Pancreas (tissue), 10 donors: ENCODE data around the gene LPAR5. TPM values are rescaled to one million over a fixed set of nuclear protein-coding genes. Genes with fewer than 3 reads are reported as not detected.

Experiments
- ATAC-seq, 4 donors: fragments of 200-7000 bp; cut with Tn5 transposase; one replicate each; pipeline versions ENCODE4 v1.8.0 to v1.9.1; 2020; ENCODE audit warnings: mild to moderate bottlenecking in 4 of 4, moderate library complexity in 4 of 4
- DNase-seq, 6 donors: peaks; one replicate each; pipeline ENCODE4 v3.0.0-alpha.2; 2020
- FAIRE-seq: peaks from 2 replicates; lab custom pipeline; 2012; peaks lifted over from hg19 to GRCh38; lab: Jason Lieb, UNC
- H3K27ac ChIP-seq, 4 donors: fragments of 200-600 bp; sonication (generic); 1 replicate in 3 of 4; 2 replicates in 1 of 4; pipeline versions ENCODE4 v1.5.0 to v1.8.0; 2020
- H3K27me3 ChIP-seq, 4 donors: fragments of 200-600 bp; one replicate each; pipeline ENCODE4 v1.8.0; 2021
- H3K36me3 ChIP-seq, 3 donors: fragments of 200-600 bp; sonication (generic) in 1 of 3; one replicate each; pipeline versions ENCODE4 v1.5.0 to v1.8.0; 2020 to 2021
- H3K4me1 ChIP-seq, 3 donors: fragments of 200-600 bp; one replicate each; pipeline ENCODE4 v1.8.0; 2021
- H3K4me3 ChIP-seq, 4 donors: fragments of 200-600 bp; sonication (generic) in 2 of 4; one replicate each; pipeline versions ENCODE4 v1.5.0 to v1.8.0; 2020 to 2021
- H3K9me3 ChIP-seq, 4 donors: fragments of 200-600 bp; one replicate each; pipeline ENCODE4 v1.8.0; 2021
- CTCF ChIP-seq, 4 donors: fragments of 200-600 bp; sonication (generic) in 3 of 4; IDR thresholded peaks; one replicate each; pipeline versions ENCODE4 v1.5.0 to v1.8.0; 2021; ENCODE audit warnings: antibody characterized with exemption in 4 of 4
- WGBS, 2 donors: extraction: QIAGEN DNeasy Blood & Tissue Kit; methylation state at CpG; one replicate each; pipeline ENCODE4 v1.1.7; 2013; 5-methylcytosine and 5-hydroxymethylcytosine counted together
- intact Hi-C, 3 donors: fragments of 100-400 bp; cut with DNase I; formaldehyde crosslinking; loops; one replicate each; pipeline versions ENCODE4 v1.11.1 to v1.14.2; 2022
- polyA plus RNA-seq, 2 donors: library from polyadenylated mRNA; stranded (reverse); fragments of 200-250 nt; gene quantifications; one replicate each; pipeline ENCODE4 v1.2.3, GENCODE V29; 2013
- total RNA-seq, 6 donors: library from RNA; stranded (reverse); fragmentation: NEBNext Ultra II Directional in 4 of 6; extraction: Animal tissue kit (Norgen Biotek cat#: 25700) in 4 of 6; gene quantifications; one replicate each; pipeline versions ENCODE4 v1.2.1 to v1.2.4, GENCODE V29; 2021 to 2023
- donor health status: healthy with polysubstance abuse.
- donor health status: DM: no; HTN: no; CAD: no; lungs with moderate emphysema.
- donor health status: DM: no; HTN: no; CAD: no.
- donor health status: control.
- donor health status: control.
- donor health status: Bipolar disorder and iron deficiency.
- donor health status: DM: yes; HTN: yes; CAD: no.
- donor health status: DM: no; HTN: no; CAD: no.
- donor health status: DM: no; HTN: no; CAD: no.
- donor health status: DM: yes; HTN: yes; CAD: no.

Gene LPAR5
- total and polyA plus RNA-seq, 8 donors: 0.09 to 2.4 (median 0.45) TPM

GRCh38 chr12:6647083-6647604 is 11.4 kb upstream of the LPAR5 start, which contains the start of gene ACRBP:
ACRBP (minus strand) TSS chr12:6647432; CDS start chr12:6647366, 66 bp downstream.
- ATAC-seq (peak; percentile 96 to 98 (median 97)), DNase-seq (peak; percentile 70 to 90 (median 82)), FAIRE-seq (no peak)
- no peaks in the 10 kb centered on the region for H3K4me1 ChIP-seq
- H3K36me3 ChIP-seq: peaks cover 0 to 12% (median 8%) of the 10 kb centered on the region in 3 donors
- peak within 1 kb of the TSS in 1 of 4 donors; percentile 24 for H3K27ac ChIP-seq
- intact Hi-C loops: no loop called here
- H3K4me3 ChIP-seq: peak within 1 kb of the TSS; percentile 21 to 48 (median 40)
- no peak for TF ChIP-seq CTCF (IDR thresholded peaks at IDR 0.05)
- 10 to 14% methylated on average over 38 of the region's 38 CpGs for WGBS, 2 donors
- no peaks in the 10 kb centered on the region for H3K27me3 ChIP-seq
- H3K9me3 ChIP-seq: no peaks in the 10 kb centered on the region

- no peaks in the 10 kb centered on the region for H3K9me3 ChIP-seq
- DNase-seq (peak in 1 of 6 donors; percentile 19), ATAC-seq (peak; percentile 18 to 40 (median 28)), FAIRE-seq (no peak)
- no peak for TF ChIP-seq CTCF (IDR thresholded peaks at IDR 0.05)
- WGBS, 2 donors: 49 to 61% methylated on average over 28 of the region's 28 CpGs
- no peaks in the 10 kb centered on the region for H3K27me3 ChIP-seq
- intact Hi-C loops: no loop called here
- H3K27ac ChIP-seq: peak overlapping the region in 1 of 4 donors; percentile 24
- H3K4me1 ChIP-seq: no peaks in the 10 kb centered on the region
- H3K36me3 ChIP-seq: peaks cover 0 to 9% (median 7%) of the 10 kb centered on the region in 3 donors
- H3K4me3 ChIP-seq: peak overlapping the region; percentile 21 to 48 (median 40)
These were observed 10.7 kb upstream of the LPAR5 start for GRCh38 chr12:6646276-6647082.

- FAIRE-seq (no peak), ATAC-seq (no peak), DNase-seq (peak in 1 of 6 donors; percentile 29)
- WGBS, 2 donors: 27 to 29% methylated on average over 5 of the region's 5 CpGs
- no peaks in the 10 kb centered on the region for H3K36me3 ChIP-seq
- no peak for TF ChIP-seq CTCF (IDR thresholded peaks at IDR 0.05)
- no peak overlapping the region for H3K4me3 ChIP-seq
- peak overlapping the region in 1 of 4 donors; percentile 21 for H3K27ac ChIP-seq
- intact Hi-C loops: no loop called here
- no peaks in the 10 kb centered on the region for H3K4me1 ChIP-seq
- no peaks in the 10 kb centered on the region for H3K9me3 ChIP-seq
- H3K27me3 ChIP-seq: no peaks in the 10 kb centered on the region
These were observed 9.1 kb upstream of the LPAR5 start for GRCh38 chr12:6644903-6645302.

GRCh38 chr12:6644257-6644596 is 8.5 kb upstream of the LPAR5 start:
- WGBS, 2 donors: 65 to 77% methylated on average over 6 of the region's 6 CpGs
- Histone ChIP-seq H3K36me3 (no peaks in the 10 kb centered on the region), H3K4me1 (no peaks in the 10 kb centered on the region), H3K27me3 (no peaks in the 10 kb centered on the region), H3K4me3 (no peak overlapping the region), H3K9me3 (no peaks in the 10 kb centered on the region), H3K27ac (peak overlapping the region in 1 of 4 donors; percentile 21)
- DNase-seq (peak in 1 of 6 donors; percentile 4), FAIRE-seq (no peak), ATAC-seq (peak in 2 of 4 donors; percentile 40 to 45)
- TF ChIP-seq CTCF (IDR thresholded peaks at IDR 0.05): no peak
- intact Hi-C loops: no loop called here
